Aortic smooth muscle cell (primary cell): ENCODE data around the gene STXBP5. TPM values are rescaled to one million over a fixed set of nuclear protein-coding genes. Genes with fewer than 3 reads are reported as not detected.

ENCODE experiments used
- total RNA-seq: library from RNA; depleted of rRNA; stranded (reverse); fragments of >200 nt; gene quantifications from 2 replicates; pipeline ENCODE4 v1.2.3, GENCODE V29; 2014

The STXBP5 gene
- 32.0 and 47.6 TPM in 2 replicates for total RNA-seq

DNA sequence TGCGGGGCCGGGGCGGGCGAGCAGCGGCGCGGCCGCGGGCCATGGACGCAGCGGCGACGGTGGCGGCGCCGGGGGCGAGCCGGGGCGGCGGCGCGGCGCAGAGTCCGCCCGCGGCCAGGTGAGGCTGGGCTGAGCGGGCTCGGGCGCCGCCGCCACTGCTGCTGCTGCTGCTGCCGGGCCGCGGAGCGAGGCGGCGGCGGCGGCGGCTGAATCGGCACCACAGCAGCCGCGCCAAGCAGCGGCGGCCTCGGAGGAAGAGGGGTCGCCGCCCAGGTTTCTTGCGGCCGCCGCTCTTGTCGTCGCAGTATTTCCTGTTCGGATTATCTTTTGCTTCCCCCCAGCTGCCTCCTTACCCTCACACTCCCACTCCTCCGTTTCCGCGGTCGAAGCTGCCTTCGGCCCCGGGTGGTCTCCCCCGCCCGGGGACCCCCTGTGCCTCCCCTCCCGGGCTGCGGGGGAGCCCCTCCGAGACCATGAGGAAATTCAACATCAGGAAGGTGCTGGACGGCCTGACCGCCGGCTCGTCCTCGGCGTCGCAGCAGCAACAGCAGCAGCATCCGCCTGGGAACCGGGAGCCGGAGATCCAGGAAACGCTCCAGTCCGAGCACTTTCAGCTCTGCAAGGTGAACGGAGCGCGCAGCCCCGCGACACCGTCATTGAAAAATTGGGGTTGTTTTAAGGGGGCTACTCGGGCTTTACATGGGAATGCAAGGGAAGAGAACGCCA is at the start of gene STXBP5:
Gene STXBP5 (plus strand): TSS at position 358 of the 726 bp plus-strand sequence. CDS start 116 bp downstream, at position 474.

